ENCODE data around the gene RENBP.
"Not testable (repeated sequence)": the region's sequence is repeated elsewhere in the genome, so short reads cannot be mapped to it uniquely, and the experiment has no call there.

Gene RENBP

DNA sequence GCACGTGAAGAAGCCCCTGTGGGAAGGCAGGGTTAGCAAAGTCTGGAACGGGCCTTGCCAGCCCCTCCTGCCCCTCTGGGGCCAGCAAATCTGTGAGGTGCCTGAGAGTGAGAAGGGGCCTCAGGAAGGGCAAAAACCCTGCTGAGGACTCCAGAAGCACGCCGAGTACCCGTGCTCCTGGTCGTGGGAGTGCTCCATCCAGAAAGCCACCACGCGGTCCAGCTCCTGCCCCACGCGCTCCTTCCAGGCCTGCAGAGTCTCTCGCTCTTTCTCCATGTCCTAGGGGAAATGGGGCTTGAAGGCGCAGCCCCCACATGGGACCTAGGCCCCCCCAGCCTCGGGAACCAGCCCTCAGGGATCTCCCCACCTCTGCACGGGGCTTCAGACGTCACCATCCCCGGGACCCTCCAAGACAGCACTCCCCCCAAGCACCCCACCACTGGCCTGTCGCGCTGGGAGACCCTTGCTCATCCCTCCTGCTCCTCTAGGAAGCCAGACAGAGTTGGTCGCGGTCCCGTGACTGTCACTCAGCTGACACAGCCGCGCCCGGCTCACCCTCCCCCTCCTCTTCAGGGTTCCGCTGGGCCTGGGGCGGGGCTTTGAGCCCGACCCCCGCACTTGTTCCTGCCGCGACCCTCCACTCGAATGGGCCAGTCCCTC is at the start of gene RENBP:
TSS of gene RENBP (minus strand) at position 504 of the 660 bp plus-strand sequence. CDS start at position 471, 33 bp downstream.
- intact Hi-C loops (cut with DNase I): no loop called here
- DNase-seq: peak in 4 of 10 donors; percentile 30 to 93 (median 58)

DNA sequence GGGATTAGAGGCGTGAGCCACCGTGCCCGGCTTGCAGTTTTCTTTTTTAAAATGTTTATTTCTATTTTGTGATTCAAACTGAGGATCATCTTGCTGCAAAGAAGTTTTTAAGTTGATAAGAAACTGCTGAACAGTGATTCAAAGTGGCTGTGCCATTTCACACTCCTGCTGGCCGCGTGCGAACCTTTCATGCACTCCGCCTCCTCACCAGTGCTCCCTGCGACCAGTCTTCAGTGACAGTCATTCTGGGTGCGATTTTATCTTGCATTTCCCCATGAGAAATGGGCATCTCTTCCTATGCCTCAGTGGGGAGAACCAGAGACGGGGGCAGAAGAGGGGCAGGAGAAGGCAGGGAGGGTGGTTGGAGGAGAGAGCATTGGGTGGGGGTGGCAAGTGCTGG is 49.5 kb upstream of the RENBP start:
- intact Hi-C loops (cut with DNase I): no loop called here
- no peak for DNase-seq

DNA sequence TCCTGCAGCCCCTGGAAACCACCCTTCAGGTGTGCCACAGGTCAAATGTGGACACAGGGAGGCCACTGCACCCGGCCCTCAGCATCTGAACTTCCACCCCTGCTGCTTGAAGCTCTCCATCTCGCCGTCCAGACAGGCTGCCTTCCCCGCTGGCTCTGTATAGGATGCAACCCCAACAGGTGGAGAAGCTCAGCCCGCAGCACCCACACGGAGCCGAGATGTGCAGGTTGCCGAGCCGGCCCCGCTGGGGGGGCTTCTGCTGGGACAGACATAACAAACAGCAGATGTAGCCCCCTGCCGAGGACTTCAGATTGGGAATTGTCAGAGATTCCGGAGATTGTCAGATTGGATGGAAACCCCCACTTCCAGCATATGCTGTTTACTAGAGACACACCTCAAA is 48.6 kb upstream of the RENBP start:
- peak in 2 of 10 donors; percentile 39 to 61 for DNase-seq
- intact Hi-C loops (cut with DNase I): no loop called here

DNA sequence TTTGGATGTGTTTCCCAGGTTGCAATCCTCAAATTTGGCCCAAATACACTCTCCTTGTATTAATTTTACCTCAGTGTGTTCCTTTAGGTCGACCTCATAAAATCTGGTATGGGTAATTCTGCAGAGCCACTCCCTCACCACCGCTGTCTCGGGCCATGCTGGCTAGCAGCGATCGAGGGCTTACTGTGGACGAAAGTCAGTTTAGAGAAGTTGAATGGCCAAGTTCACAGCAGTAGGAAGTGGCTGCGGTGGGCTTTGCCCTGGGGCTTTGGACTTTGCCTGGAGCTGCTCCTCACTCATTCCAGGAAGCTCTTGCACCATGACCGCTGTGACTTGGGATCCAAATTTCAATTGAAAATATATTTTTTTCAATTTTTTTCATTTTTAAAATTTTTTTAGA is 47.7 kb upstream of the RENBP start:
- DNase-seq: peak in 2 of 10 donors; percentile 41 to 61
- intact Hi-C loops (cut with DNase I): no loop called here

DNA sequence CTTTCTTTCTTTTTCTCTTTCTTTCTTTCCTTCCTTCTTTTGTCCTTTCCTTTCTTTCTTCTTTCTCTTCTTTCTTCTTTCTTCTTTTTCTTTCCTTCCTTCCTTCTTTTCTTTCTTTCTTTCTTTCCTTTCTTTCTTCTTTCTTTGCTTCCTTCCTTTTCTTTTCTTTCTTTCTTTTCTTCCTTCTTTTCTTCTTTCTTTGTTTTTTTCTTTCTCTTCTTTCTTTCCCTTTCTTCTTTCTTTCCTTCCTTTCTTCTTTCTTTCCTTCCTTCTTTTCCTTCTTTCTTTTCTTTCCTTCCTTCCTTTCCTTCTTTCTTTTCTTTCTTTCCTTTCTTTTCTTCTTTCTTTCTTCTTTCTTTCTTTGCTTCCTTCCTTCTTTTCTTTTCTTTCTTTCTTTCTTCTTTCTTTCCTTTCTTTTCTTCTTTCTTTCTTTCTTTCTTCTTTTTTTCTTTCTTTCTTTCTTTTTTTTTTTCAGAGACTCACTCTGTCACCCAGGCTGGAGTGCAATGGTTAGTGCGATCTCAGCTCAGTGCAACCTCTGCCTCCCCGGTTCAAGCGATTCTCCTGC is 46.7 kb upstream of the RENBP start:
- no peak for DNase-seq
- intact Hi-C loops (cut with DNase I): no loop called here

DNA sequence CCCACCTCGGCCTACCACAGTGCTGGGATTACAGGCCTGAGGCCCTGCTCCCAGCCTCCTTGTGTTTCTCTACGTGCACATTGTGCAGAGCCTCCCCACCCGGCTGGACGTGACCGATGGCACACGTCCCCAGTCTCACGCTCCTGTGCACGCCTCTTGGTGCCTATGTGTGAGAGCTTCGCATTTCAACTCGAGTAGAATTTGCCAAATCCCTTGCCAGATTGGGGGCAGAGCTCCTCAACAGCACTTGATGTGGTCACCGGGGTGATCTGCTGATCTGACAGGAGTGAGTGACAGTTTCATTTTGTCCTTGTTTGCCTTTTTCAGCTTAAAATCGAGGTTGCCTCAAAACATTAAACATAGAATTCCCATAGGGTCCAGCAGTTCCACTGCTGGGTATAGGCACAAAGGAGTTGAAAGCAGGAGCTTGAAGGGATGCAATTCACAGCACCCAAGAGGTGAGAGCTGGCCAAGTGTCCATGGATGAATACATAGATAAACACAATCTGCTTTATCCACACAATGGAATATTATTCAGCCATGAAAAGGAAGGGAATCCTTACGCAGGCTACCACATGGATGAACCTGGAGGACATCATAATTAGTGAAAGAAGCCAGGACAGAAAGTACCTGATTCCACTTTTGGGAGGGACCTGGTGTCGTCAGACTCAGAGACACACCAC is 45.7 kb upstream of the RENBP start:
- intact Hi-C loops (cut with DNase I): no loop called here
- peak in 1 of 10 donors; percentile 41 for DNase-seq

DNA sequence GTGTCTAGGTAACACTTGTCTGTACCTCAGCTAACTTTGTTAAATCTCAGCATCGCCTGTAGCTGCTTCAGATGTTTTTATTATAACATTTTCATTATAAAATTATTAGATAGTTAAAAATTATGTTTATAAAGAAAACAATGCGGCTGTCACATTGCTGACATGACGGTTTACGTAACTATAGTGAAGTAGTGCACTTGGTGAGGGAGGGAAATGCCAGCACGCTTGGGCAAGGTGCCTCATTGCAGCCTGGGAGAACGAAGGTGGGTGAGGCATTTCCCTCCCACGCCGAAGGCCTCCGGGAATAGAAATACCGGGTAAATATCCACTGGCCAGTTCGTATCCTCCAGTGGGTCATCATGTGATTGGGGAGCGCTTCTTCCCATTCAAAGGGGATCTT is 44.0 kb upstream of the RENBP start:
- no peak for DNase-seq
- intact Hi-C loops (cut with DNase I): no loop called here

DNA sequence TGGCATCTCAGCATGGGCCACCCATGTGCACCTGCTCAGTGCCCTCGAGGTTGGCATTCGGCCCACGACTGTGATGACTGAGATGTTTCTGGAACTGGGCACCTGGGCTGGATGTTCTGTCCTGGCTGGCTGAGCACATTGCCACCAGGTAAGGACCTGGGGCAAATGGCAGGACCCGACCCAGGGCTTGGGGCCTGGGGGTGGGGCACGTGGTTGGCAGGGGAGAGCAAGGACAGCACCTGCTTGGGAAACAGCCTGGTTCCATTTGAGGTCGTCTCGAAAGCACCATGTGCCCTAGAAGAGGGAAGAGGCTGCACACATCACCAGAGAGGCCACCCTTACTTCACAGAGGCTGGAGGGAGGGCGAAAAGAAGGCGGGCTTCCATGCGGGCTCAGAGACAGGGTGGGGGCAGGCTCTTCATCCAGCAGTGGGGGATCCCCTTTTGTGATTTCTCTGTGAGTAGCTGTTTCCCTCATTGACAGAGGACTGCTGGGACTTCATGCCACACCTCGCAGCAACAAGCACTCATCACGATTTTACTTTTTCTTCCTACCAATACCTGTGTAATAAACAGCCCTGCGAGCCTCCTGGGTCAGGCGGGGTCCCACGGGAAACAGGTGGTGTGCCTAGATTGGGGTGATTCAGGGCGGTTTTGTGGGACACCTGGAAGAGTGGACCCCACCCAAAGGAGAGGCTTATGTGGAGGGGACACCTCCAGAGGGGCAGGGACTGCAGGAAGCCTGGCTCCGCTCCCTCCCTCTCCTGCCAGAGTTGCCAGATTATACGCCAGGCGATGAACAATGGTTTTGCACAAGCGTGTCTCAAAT is 40.1 kb upstream of the RENBP start:
- intact Hi-C loops (cut with DNase I): no loop called here
- DNase-seq: peak in 2 of 10 donors; percentile 61 to 74

DNA sequence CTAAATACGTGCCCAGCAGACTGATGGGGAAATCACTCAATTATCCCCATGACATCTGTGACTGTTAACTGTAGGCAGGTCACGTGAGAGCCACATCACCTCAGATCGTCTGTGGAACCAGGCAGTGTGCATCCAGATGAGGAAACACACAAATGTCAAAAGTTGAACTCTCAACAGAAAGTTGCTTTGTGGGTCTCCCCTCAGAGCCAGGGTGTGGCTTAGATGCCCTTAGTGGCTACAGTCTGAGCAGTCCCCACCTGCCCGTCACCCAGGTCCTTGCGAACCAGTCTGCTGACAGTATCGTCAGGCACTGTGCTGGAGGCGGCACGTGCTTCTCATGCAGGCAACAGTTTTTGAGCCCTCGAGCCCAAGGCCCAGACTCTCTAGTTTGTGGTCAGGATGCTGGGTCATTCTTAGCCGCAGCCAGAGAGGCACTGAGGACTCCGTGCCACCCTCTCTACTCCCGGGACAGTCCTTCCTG is 38.9 kb upstream of the RENBP start:
- intact Hi-C loops (cut with DNase I): no loop called here
- no peak for DNase-seq

DNA sequence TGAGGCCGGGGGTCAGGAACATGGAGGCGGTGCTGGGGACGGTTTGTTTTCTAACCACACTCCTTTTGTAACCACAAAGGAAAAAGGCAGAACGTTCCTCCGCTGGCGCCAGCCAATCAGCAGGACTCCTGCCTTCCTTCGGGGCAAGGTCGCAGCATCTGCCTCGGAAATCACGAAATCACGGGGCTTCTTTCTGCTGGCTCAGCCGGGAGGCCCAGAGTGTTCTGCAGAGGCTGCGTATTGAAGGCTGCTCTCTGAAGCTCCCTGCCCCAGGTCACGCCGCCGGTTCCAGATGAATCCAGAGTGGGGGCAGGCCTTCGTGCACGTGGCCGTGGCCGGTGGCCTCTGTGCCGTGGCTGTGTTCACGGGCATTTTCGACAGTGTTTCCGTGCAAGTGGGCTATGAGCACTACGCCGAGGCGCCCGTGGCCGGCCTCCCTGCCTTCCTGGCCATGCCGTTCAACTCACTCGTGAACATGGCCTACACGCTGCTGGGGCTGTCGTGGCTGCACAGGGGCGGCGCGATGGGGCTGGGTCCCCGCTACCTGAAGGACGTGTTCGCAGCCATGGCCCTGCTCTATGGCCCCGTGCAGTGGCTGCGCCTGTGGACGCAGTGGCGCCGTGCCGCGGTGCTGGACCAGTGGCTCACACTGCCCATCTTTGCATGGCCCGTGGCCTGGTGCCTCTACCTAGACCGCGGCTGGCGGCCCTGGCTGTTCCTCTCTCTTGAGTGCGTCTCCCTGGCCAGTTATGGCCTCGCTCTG is 37.5 kb upstream of the RENBP start:
- DNase-seq: peak in 1 of 10 donors; percentile 83
- intact Hi-C loops (cut with DNase I): no loop called here

DNA sequence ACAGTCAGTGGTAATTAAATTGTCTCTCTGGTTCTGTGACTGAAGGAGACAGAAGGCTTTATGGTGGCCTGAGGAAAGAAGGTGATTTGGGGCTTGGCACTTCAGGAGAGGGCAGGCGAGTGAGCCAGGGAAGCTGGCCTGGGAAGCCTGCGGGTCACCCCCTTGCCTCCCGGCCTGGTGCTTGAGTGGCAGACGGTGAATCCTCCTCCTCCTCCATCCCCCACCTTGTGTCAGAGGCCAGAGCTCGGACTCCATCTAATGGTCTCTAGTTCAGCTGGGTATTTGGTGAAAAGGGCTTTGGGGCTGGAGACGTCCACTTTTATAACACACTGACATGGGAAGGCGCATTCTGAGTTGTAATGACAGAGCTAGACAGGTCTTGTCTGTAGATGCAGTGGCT is 36.8 kb upstream of the RENBP start:
- intact Hi-C loops (cut with DNase I): no loop called here
- DNase-seq: peak in 1 of 10 donors; percentile 59

DNA sequence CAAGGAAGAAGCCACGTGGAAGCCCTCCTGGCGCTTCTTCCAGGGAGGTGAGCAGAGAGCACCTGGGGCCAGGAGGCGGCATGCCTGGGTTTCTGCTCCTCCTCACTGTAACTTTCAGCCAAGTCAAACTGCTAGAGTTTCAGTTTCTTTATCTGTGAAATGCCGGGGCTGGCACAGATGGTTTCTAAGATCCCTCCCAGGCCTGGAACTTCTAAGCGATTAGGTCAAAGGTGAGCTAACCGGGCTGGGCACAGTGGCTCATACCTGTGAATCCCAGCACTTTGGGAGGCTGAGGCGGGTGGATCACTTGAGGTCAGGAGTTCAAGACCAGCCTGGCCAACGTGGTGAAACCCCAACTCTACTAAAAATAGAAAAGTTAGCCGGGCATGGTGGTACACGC is 36.0 kb upstream of the RENBP start:
- DNase-seq; intact Hi-C loops (cut with DNase I): not testable (repeated sequence)

DNA sequence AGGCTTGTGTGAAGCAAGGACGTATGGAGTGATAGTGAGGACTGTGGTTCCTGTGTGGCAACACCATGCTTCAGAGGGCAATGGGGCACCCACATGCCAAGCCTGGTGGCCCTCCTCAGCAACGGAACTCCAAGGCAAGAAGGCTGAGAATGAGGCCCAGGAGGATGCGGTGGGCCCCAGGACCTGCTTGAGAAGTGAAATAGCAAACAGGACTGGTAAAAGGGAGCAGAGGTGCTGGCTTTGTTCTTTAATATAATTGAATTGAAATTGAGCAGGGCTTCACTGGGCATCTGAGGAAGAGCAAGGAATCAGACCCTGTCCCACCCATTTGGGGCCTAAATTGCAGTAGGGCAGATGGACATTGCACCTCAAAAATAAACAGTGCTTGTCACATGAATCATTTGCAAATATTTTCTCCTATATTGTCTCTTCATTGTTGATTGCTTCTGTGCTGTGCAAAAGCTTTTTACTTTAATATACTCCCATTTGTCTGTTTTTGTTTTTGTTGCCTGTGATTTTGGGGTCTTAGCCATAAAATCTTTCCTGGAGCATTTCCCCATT is 30.4 kb upstream of the RENBP start:
- intact Hi-C loops (cut with DNase I): no loop called here
- DNase-seq: no peak

DNA sequence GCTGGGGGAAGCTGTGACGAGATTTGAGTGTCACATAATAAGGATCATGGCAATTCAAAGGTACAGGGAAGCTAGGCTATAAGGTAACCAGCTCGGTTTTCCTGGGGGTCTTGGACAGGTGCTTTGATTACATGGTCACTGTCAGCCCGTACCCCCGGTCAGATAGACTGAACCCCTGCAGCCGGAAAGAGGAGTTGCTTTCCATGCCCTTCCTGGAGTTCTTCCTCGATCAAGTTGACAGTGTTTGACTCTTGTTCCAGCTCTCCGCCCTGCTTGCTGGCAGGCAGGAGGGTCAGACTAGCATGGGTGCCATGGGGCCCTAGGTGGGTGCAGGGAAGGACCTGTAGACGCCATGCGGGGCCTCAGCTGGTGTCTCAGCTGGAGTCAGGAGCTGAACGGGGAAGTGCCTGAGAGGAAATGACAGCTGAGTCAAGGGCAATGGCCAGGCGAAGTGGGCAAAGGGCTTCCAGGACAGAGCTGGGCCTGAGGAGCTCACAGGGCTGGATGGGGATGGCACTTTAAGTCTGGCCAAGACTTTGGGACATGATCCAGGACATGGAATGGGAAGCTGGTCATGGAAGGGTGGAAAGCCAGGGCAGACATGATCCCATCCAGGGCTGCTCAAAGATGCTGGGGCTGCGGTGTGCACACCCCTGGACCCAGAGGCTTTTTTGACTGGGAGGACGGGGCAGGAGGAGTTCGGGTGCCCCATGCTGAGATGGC is 29.7 kb upstream of the RENBP start:
- peak in 1 of 10 donors; percentile 76 for DNase-seq
- intact Hi-C loops (cut with DNase I): no loop called here

DNA sequence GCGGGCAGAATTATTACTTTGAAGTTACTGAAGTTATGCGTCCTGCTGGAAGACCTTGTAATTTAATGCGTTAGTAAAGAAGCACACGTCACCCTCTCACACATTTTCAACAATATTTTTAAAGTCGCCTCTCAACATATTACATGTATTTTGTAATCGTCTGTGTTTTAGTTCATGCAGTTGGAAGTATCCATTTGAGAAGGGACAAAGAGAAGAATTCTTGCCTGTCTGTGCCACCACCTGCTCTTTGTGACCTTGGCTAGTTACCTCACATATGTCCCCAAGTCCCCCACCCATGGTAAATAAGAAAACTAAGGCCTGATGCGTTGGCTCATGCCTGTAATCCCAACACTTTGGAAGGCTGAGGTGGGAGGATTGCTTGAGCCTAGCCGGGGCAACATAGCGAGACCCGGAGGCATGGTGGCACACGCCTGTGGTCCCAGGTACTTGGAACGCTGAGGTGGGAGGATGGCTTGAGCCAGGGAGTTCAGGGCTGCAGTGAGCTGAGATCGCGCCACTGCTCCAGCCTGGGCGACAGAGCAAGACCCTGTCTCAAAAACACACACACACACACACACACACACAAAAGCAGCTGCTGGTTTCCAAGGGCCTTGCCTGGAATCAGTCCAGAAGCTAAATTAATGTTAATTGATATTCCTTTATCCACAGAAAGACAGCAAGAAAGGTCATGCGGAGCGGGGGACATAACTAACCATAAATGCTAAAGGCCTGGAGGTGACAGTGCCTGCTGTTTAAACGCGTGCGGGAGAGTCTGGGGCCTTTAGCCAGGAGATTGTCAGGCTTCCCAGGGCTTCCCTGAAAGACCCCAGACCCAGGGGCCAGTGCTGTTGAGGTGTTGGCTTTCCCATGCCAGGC is 28.9 kb upstream of the RENBP start:
- intact Hi-C loops (cut with DNase I): no loop called here
- no peak for DNase-seq

DNA sequence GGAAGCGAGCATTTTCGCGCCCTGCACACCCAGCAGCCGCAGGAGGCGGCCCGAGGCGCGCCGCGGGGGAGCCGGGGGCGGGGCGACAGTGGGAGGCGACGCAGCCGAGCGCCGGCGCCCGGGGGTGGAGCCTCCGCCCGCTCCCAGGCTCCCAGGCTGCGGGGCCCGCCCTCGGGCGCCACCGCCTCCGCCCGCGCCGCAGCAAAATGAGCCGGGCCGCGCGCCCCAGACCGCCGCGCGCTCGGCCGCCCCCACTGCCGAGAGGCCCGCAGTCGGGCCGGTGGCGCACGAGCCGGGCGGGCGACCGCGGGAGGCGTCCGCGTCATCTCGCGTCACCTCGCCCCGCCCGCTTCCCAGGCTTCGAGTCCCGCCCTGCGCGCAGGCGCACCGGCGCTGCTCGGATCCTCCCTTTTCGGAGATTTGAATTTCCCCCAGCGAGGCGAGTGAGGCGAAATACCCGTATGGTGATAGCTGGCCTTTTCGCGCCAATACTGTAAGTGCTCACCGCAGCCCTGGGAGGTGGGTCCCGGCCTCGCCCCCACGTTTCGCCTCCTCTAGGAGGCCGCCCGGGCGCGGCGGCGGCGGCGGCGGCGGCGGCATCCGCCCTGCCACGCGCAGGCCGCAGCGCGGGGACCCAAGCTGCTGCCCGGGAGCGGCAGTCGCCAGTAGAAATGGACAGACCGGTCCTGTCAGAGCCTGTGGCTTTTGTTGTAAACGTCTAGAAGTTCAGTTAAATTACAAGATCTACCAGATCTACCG is 28.1 kb upstream of the RENBP start, which contains the start of gene TMEM187:
TSS of gene TMEM187 (plus strand) at position 387 of the 759 bp plus-strand sequence. CDS start 9,309 bp downstream, outside the sequence.
- peak; percentile 76 to 98 (median 83) for DNase-seq
- intact Hi-C loops (cut with DNase I): no loop called here
